Right lobe of liver (tissue), 6 donors: ENCODE measurements around the gene PCGF2. TPM values are rescaled to one million over a fixed set of nuclear protein-coding genes. Genes with fewer than 3 reads are reported as not detected.

Experiments used
- ATAC-seq, 4 donors: fragments of 200-7000 bp; cut with Tn5 transposase; one replicate each; pipeline ENCODE4 v1.9.1; 2020; ENCODE audit warnings: mild to moderate bottlenecking in 4 of 4, moderate library complexity in 4 of 4
- DNase-seq, 3 donors: peaks; one replicate each; pipeline ENCODE4 v3.0.0-alpha.2; 2020
- H3K27ac ChIP-seq, 3 donors: fragments of 200-600 bp; one replicate each; pipeline ENCODE4 v1.8.0; 2022
- H3K27me3 ChIP-seq, 2 donors: fragments of 200-600 bp; one replicate each; pipeline ENCODE4 v1.8.0; 2022
- H3K36me3 ChIP-seq, 4 donors: fragments of 200-600 bp; sonication (generic) in 1 of 4; one replicate each; pipeline versions ENCODE4 v1.5.1 to v1.8.0; 2017 to 2022; ENCODE audit warnings: control low read depth in 1 of 4
- H3K4me1 ChIP-seq, 4 donors: fragments of 200-600 bp; sonication (generic) in 1 of 4; one replicate each; pipeline versions ENCODE4 v1.5.1 to v1.8.0; 2017 to 2022; ENCODE audit warnings: control low read depth in 1 of 4
- H3K4me3 ChIP-seq, 3 donors: fragments of 200-600 bp; one replicate each; pipeline ENCODE4 v1.8.0; 2022
- H3K9me3 ChIP-seq, 4 donors: fragments of 200-600 bp; sonication (generic) in 1 of 4; one replicate each; pipeline versions ENCODE4 v1.5.1 to v1.8.0; 2017 to 2022; ENCODE audit warnings: control low read depth in 1 of 4
- CTCF ChIP-seq, 4 donors: fragments of 200-600 bp in 3 of 4; fragments of 450-650 bp in 1 of 4; IDR thresholded peaks; one replicate each; pipeline versions ENCODE4 v1.5.1 to v1.8.0; 2016 to 2022; ENCODE audit warnings: antibody characterized with exemption in 4 of 4, mild to moderate bottlenecking in 2 of 4
- POLR2A ChIP-seq: fragments of 450-650 bp; IDR thresholded peaks from one replicate; pipeline ENCODE4 v1.6.1; 2017; ENCODE audit warnings: antibody characterized with exemption, mild to moderate bottlenecking
- WGBS: methylation state at CpG from one replicate; pipeline ENCODE4 v1.1.6; 2018; ENCODE audit warnings: low coverage, low lambda C conversion rate; ENCODE audit not compliant: insufficient coverage; ENCODE audit errors: missing lambda C conversion rate; 5-methylcytosine and 5-hydroxymethylcytosine counted together
- intact Hi-C, 2 donors: fragments of 100-400 bp; cut with DNase I; formaldehyde crosslinking; loops; one replicate each; pipeline versions ENCODE4 v1.11.2 to v1.14.1; 2022
- total RNA-seq, 6 experiments: library from RNA; depleted of rRNA in 2 of 6; stranded (reverse); fragments of >200 nt in 2 of 6; fragmentation: NEBNext Ultra II Directional in 3 of 6; extraction: Animal tissue kit (Norgen Biotek cat#: 25700) in 3 of 6; gene quantifications; one replicate each; pipeline versions ENCODE4 v1.1.0 to v1.2.4, GENCODE V29; 2016 to 2023
- donor health status: DM: no; HTN: yes; CAD: no.
- donor health status: DM: no; HTN: no; CAD: no.
- donor health status: DM: no; HTN: no; CAD: no.
- donor health status: DM: no; HTN: yes; CAD: no.
- donor health status: DM: no; HTN: yes; CAD: no.

The PCGF2 gene
- total RNA-seq, 6 experiments from 2014 or later = 1.7 to 8.0 (median 3.9) TPM

- Histone ChIP-seq H3K4me3 (peak within 1 kb of the TSS; percentile 92 to 99 (median 99)), H3K36me3 (peaks cover 4 to 27% (median 12%) of the 10 kb centered on the region in 4 donors), H3K27me3 (no peaks in the 10 kb centered on the region), H3K4me1 (peaks cover 0 to 49% (median 9%) of the 10 kb centered on the region in 4 donors), H3K9me3 (no peaks in the 10 kb centered on the region), H3K27ac (peak within 1 kb of the TSS; percentile 70 to 84 (median 80))
- intact Hi-C loops = no loop called here
- 0% methylated on average over 37 of the region's 44 CpGs for WGBS
- DNase-seq (peak; percentile 97 to 99 (median 98)), ATAC-seq (peak; percentile 77 to 88 (median 84))
- TF ChIP-seq POLR2A (peak; percentile 54), CTCF (IDR thresholded peaks at IDR 0.05) (no peak)
Measured at GRCh38 chr17:38752308-38753070, 4.4 kb upstream of the PCGF2 start, which contains the start of gene PSMB3. TSS of gene PSMB3 (plus strand) at chr17:38752741. CDS start at chr17:38752827, 86 bp downstream.

- Histone ChIP-seq H3K9me3 (no peaks in the 10 kb centered on the region), H3K4me3 (peak overlapping the region; percentile 48 to 99 (median 99)), H3K27me3 (no peaks in the 10 kb centered on the region), H3K36me3 (peaks cover 4 to 21% (median 8%) of the 10 kb centered on the region in 4 donors), H3K27ac (peak overlapping the region; percentile 27 to 78 (median 52)), H3K4me1 (peaks cover 0 to 50% (median 9%) of the 10 kb centered on the region in 4 donors)
- intact Hi-C loops = no loop called here
- TF ChIP-seq CTCF (IDR thresholded peaks at IDR 0.05) = no peak
- TF ChIP-seq POLR2A = no peak
- DNase-seq (peak; percentile 81 to 87 (median 85)), ATAC-seq (peak; percentile 42 to 62 (median 45))
- under 1% methylated on average over 36 of the region's 44 CpGs for WGBS
Measured at GRCh38 chr17:38751808-38752307, 3.7 kb upstream of the PCGF2 start.

- no peaks in the 10 kb centered on the region for H3K9me3 ChIP-seq
- 2% methylated on average over 10 of the region's 10 CpGs for WGBS
- DNase-seq = no peak
- H3K36me3 ChIP-seq = peaks cover 0 to 15% (median 5%) of the 10 kb centered on the region in 4 donors
- no peaks in the 10 kb centered on the region for H3K27me3 ChIP-seq
- TF ChIP-seq CTCF (IDR thresholded peaks at IDR 0.05) (no peak), POLR2A (no peak)
- peak overlapping the region in 1 of 3 donors; percentile 99 for H3K4me3 ChIP-seq
- intact Hi-C loops = no loop called here
- H3K27ac ChIP-seq = peak overlapping the region in 1 of 3 donors; percentile 52
- peaks cover 0 to 50% (median 9%) of the 10 kb centered on the region in 4 donors for H3K4me1 ChIP-seq
- no peak for ATAC-seq
Measured at GRCh38 chr17:38751144-38751807, 3.1 kb upstream of the PCGF2 start.

- ATAC-seq (no peak), DNase-seq (no peak)
- Histone ChIP-seq H3K27me3 (no peaks in the 10 kb centered on the region), H3K4me1 (peaks cover 0 to 50% (median 9%) of the 10 kb centered on the region in 4 donors), H3K27ac (peak overlapping the region; percentile 33 to 88 (median 49)), H3K9me3 (no peaks in the 10 kb centered on the region), H3K36me3 (peaks cover 0 to 8% (median 0%) of the 10 kb centered on the region in 4 donors), H3K4me3 (peak overlapping the region in 2 of 3 donors; percentile 50 to 59)
- intact Hi-C loops = no loop called here
- TF ChIP-seq CTCF (IDR thresholded peaks at IDR 0.05) = no peak
- TF ChIP-seq POLR2A = no peak
- WGBS = 35% methylated on average over 15 of the region's 28 CpGs
Measured at GRCh38 chr17:38750312-38751121, 2.4 kb upstream of the PCGF2 start.
